Measurements from ENCODE around the gene NINJ1.

Gene NINJ1

GRCh38 chr9:93134015-93134739, at the start of gene NINJ1:
NINJ1 (minus strand) TSS chr9:93134251; CDS start chr9:93134217, 34 bp downstream.
- peak; percentile 60 to 73 for DNase-seq (ENCODE audit: low spot score in 2 of 2)
- peak within 1 kb of the TSS; percentile 84 for H3K4me3 ChIP-seq
- in situ Hi-C loops (cut with MboI; ENCODE audit: low sequenced_read_pairs) = no loop called here
- H3K4me1 ChIP-seq = peaks cover 13% of the 10 kb centered on the region
- H3K9me3 ChIP-seq = no peaks in the 10 kb centered on the region
- no peaks in the 10 kb centered on the region for H3K36me3 ChIP-seq (replicated peaks)
- H3K27me3 ChIP-seq (ENCODE audit: low read depth) = no peaks in the 10 kb centered on the region

- Histone ChIP-seq H3K4me3 (peak overlapping the region; percentile 59), H3K4me1 (peaks cover 18% of the 10 kb centered on the region), H3K36me3 (replicated peaks) (peaks cover 3% of the 10 kb centered on the region), H3K9me3 (no peaks in the 10 kb centered on the region), H3K27me3 (ENCODE audit: low read depth) (no peaks in the 10 kb centered on the region)
- in situ Hi-C loops (cut with MboI; ENCODE audit: low sequenced_read_pairs) = no loop called here
- DNase-seq (ENCODE audit: low spot score in 2 of 2) = no peak
Observed at GRCh38 chr9:93183131-93183662, 49.1 kb upstream of the NINJ1 start.

GRCh38 chr9:93182572-93182971, 48.5 kb upstream of the NINJ1 start:
- peaks cover 3% of the 10 kb centered on the region for H3K36me3 ChIP-seq (replicated peaks)
- no peaks in the 10 kb centered on the region for H3K9me3 ChIP-seq
- peaks cover 18% of the 10 kb centered on the region for H3K4me1 ChIP-seq
- in situ Hi-C loops (cut with MboI; ENCODE audit: low sequenced_read_pairs) = no loop called here
- no peaks in the 10 kb centered on the region for H3K27me3 ChIP-seq (ENCODE audit: low read depth)
- DNase-seq (ENCODE audit: low spot score in 2 of 2) = no peak
- H3K4me3 ChIP-seq = no peak overlapping the region

GRCh38 chr9:93181672-93182435, 47.8 kb upstream of the NINJ1 start:
- H3K27me3 ChIP-seq (ENCODE audit: low read depth) = no peaks in the 10 kb centered on the region

GRCh38 chr9:93180938-93181337, 46.9 kb upstream of the NINJ1 start:
- H3K4me1 ChIP-seq = peaks cover 9% of the 10 kb centered on the region
- H3K4me3 ChIP-seq = no peak overlapping the region
- H3K9me3 ChIP-seq = no peaks in the 10 kb centered on the region
- in situ Hi-C loops (cut with MboI; ENCODE audit: low sequenced_read_pairs) = no loop called here
- H3K36me3 ChIP-seq (replicated peaks) = peaks cover 2% of the 10 kb centered on the region
- no peak for DNase-seq (ENCODE audit: low spot score in 2 of 2)
- no peaks in the 10 kb centered on the region for H3K27me3 ChIP-seq (ENCODE audit: low read depth)

More at GRCh38 chr9:93181672-93182435, 47.8 kb upstream of the NINJ1 start:
- in situ Hi-C loops (cut with MboI; ENCODE audit: low sequenced_read_pairs) = no loop called here
- no peak overlapping the region for H3K4me3 ChIP-seq
- H3K9me3 ChIP-seq = no peaks in the 10 kb centered on the region
- H3K36me3 ChIP-seq (replicated peaks) = peaks cover 3% of the 10 kb centered on the region
- no peak for DNase-seq (ENCODE audit: low spot score in 2 of 2)
- peaks cover 16% of the 10 kb centered on the region for H3K4me1 ChIP-seq

- in situ Hi-C loops (cut with MboI; ENCODE audit: low sequenced_read_pairs) = no loop called here
- Histone ChIP-seq H3K36me3 (replicated peaks) (no peaks in the 10 kb centered on the region), H3K4me3 (no peak overlapping the region), H3K4me1 (0 out of 2 replicates have a peak, but pooled peaks cover 3% of the 10 kb centered on the region), H3K27me3 (ENCODE audit: low read depth) (no peaks in the 10 kb centered on the region), H3K9me3 (no peaks in the 10 kb centered on the region)
- DNase-seq (ENCODE audit: low spot score in 2 of 2) = no peak
Observed at GRCh38 chr9:93178851-93179786, 45.1 kb upstream of the NINJ1 start.

- DNase-seq (ENCODE audit: low spot score in 2 of 2) = no peak
- Histone ChIP-seq H3K36me3 (replicated peaks) (no peaks in the 10 kb centered on the region), H3K9me3 (no peaks in the 10 kb centered on the region), H3K4me3 (no peak overlapping the region), H3K4me1 (no peaks in the 10 kb centered on the region), H3K27me3 (ENCODE audit: low read depth) (no peaks in the 10 kb centered on the region)
- in situ Hi-C loops (cut with MboI; ENCODE audit: low sequenced_read_pairs) = no loop called here
Observed at GRCh38 chr9:93177676-93178075, 43.6 kb upstream of the NINJ1 start.

GRCh38 chr9:93174976-93175375, 40.9 kb upstream of the NINJ1 start:
- no peaks in the 10 kb centered on the region for H3K9me3 ChIP-seq

GRCh38 chr9:93173365-93174051, 39.5 kb upstream of the NINJ1 start:
- no peak for DNase-seq (ENCODE audit: low spot score in 2 of 2)
- Histone ChIP-seq H3K36me3 (replicated peaks) (no peaks in the 10 kb centered on the region), H3K27me3 (ENCODE audit: low read depth) (no peaks in the 10 kb centered on the region), H3K9me3 (no peaks in the 10 kb centered on the region), H3K4me3 (no peak overlapping the region), H3K4me1 (no peaks in the 10 kb centered on the region)
- in situ Hi-C loops (cut with MboI; ENCODE audit: low sequenced_read_pairs) = loop anchor here (25.0 kb wide), 1 partner anchor 789 kb away; the partner anchor contains the start of gene BARX1

More at GRCh38 chr9:93174976-93175375, 40.9 kb upstream of the NINJ1 start:
- in situ Hi-C loops (cut with MboI; ENCODE audit: low sequenced_read_pairs) = loop anchor here (25.0 kb wide), 1 partner anchor 787 kb away; the partner anchor contains the start of gene BARX1
- no peak for DNase-seq (ENCODE audit: low spot score in 2 of 2)
- Histone ChIP-seq H3K4me1 (no peaks in the 10 kb centered on the region), H3K27me3 (ENCODE audit: low read depth) (no peaks in the 10 kb centered on the region), H3K36me3 (replicated peaks) (no peaks in the 10 kb centered on the region), H3K4me3 (no peak overlapping the region)

- no peak for DNase-seq (ENCODE audit: low spot score in 2 of 2)
- Histone ChIP-seq H3K36me3 (replicated peaks) (no peaks in the 10 kb centered on the region), H3K9me3 (no peaks in the 10 kb centered on the region), H3K27me3 (ENCODE audit: low read depth) (no peaks in the 10 kb centered on the region), H3K4me3 (no peak overlapping the region), H3K4me1 (no peaks in the 10 kb centered on the region)
- in situ Hi-C loops (cut with MboI; ENCODE audit: low sequenced_read_pairs) = loop anchor here (25.0 kb wide), 1 partner anchor 789 kb away; the partner anchor contains the start of gene BARX1
Observed at GRCh38 chr9:93172666-93173364, 38.8 kb upstream of the NINJ1 start.

GRCh38 chr9:93171261-93171990, 37.4 kb upstream of the NINJ1 start:
- Histone ChIP-seq H3K4me1 (no peaks in the 10 kb centered on the region), H3K27me3 (ENCODE audit: low read depth) (no peaks in the 10 kb centered on the region), H3K4me3 (no peak overlapping the region), H3K9me3 (no peaks in the 10 kb centered on the region), H3K36me3 (replicated peaks) (no peaks in the 10 kb centered on the region)
- no peak for DNase-seq (ENCODE audit: low spot score in 2 of 2)
- in situ Hi-C loops (cut with MboI; ENCODE audit: low sequenced_read_pairs) = loop anchor here (25.0 kb wide), 1 partner anchor 791 kb away; the partner anchor contains the start of gene BARX1

GRCh38 chr9:93170571-93170970, 36.5 kb upstream of the NINJ1 start:
- in situ Hi-C loops (cut with MboI; ENCODE audit: low sequenced_read_pairs) = loop anchor here (25.0 kb wide), 1 partner anchor 792 kb away; the partner anchor contains the start of gene BARX1
- Histone ChIP-seq H3K4me1 (no peaks in the 10 kb centered on the region), H3K36me3 (replicated peaks) (no peaks in the 10 kb centered on the region), H3K4me3 (no peak overlapping the region), H3K27me3 (ENCODE audit: low read depth) (no peaks in the 10 kb centered on the region), H3K9me3 (no peaks in the 10 kb centered on the region)
- no peak for DNase-seq (ENCODE audit: low spot score in 2 of 2)

All from HAP-1 (cell line).